ENCODE data around the gene SLC35F1. TPM values are rescaled to one million over a fixed set of nuclear protein-coding genes. Genes with fewer than 3 reads are reported as not detected.

SLC35F1 gene
- polyA plus RNA-seq, 1 donor: 5.1 TPM

- WGBS (ENCODE audit: insufficient coverage, low lambda C conversion rate): 0% methylated on average over 1 of the region's 2 CpGs
- Histone ChIP-seq H3K4me1 (ENCODE audit: control insufficient read depth, insufficient read depth, low read length) (no peaks in the 10 kb centered on the region), H3K27me3 (ENCODE audit: control insufficient read depth, insufficient read depth, low read length) (no peaks in the 10 kb centered on the region), H3K9me3 (ENCODE audit: control insufficient read depth, low read depth, low read length) (no peaks in the 10 kb centered on the region), H3K4me3 (ENCODE audit: low read length) (no peak overlapping the region), H3K27ac (ENCODE audit: low read length) (no peak overlapping the region), H3K36me3 (ENCODE audit: control insufficient read depth, insufficient read depth, low read length) (no peaks in the 10 kb centered on the region)
- peak; percentile 9 to 12 for DNase-seq
These were observed 69.1 kb downstream of the SLC35F1 start for GRCh38 chr6:117976030-117976651.

- Histone ChIP-seq H3K4me3 (ENCODE audit: low read length) (no peak overlapping the region), H3K36me3 (ENCODE audit: control insufficient read depth, insufficient read depth, low read length) (no peaks in the 10 kb centered on the region), H3K27ac (ENCODE audit: low read length) (no peak overlapping the region), H3K27me3 (ENCODE audit: control insufficient read depth, insufficient read depth, low read length) (no peaks in the 10 kb centered on the region), H3K9me3 (ENCODE audit: control insufficient read depth, low read depth, low read length) (no peaks in the 10 kb centered on the region), H3K4me1 (ENCODE audit: control insufficient read depth, insufficient read depth, low read length) (no peaks in the 10 kb centered on the region)
- DNase-seq: no peak
- WGBS (ENCODE audit: insufficient coverage, low lambda C conversion rate): no CpG with 5 or more reads among the region's 1 CpG
These were observed 78.9 kb downstream of the SLC35F1 start for GRCh38 chr6:117985916-117986315.

- Histone ChIP-seq H3K4me3 (ENCODE audit: low read length) (no peak overlapping the region), H3K36me3 (ENCODE audit: control insufficient read depth, insufficient read depth, low read length) (no peaks in the 10 kb centered on the region), H3K4me1 (ENCODE audit: control insufficient read depth, insufficient read depth, low read length) (no peaks in the 10 kb centered on the region), H3K27me3 (ENCODE audit: control insufficient read depth, insufficient read depth, low read length) (no peaks in the 10 kb centered on the region), H3K9me3 (ENCODE audit: control insufficient read depth, low read depth, low read length) (no peaks in the 10 kb centered on the region), H3K27ac (ENCODE audit: low read length) (no peak overlapping the region)
- DNase-seq: no peak
- 94% methylated on average over 3 of the region's 4 CpGs for WGBS (ENCODE audit: insufficient coverage, low lambda C conversion rate)
These were observed 79.3 kb downstream of the SLC35F1 start for GRCh38 chr6:117986396-117986795.

GRCh38 chr6:117989086-117989485 lies 82.0 kb downstream of the SLC35F1 start:
- Histone ChIP-seq H3K4me3 (ENCODE audit: low read length) (no peak overlapping the region), H3K27ac (ENCODE audit: low read length) (no peak overlapping the region), H3K27me3 (ENCODE audit: control insufficient read depth, insufficient read depth, low read length) (no peaks in the 10 kb centered on the region), H3K4me1 (ENCODE audit: control insufficient read depth, insufficient read depth, low read length) (no peaks in the 10 kb centered on the region), H3K9me3 (ENCODE audit: control insufficient read depth, low read depth, low read length) (no peaks in the 10 kb centered on the region), H3K36me3 (ENCODE audit: control insufficient read depth, insufficient read depth, low read length) (no peaks in the 10 kb centered on the region)
- 100% methylated on average over 1 of the region's 3 CpGs for WGBS (ENCODE audit: insufficient coverage, low lambda C conversion rate)
- no peak for DNase-seq

- no peaks in the 10 kb centered on the region for H3K4me1 ChIP-seq (ENCODE audit: control insufficient read depth, insufficient read depth, low read length)
- no peaks in the 10 kb centered on the region for H3K9me3 ChIP-seq (ENCODE audit: control insufficient read depth, low read depth, low read length)
- WGBS (ENCODE audit: insufficient coverage, low lambda C conversion rate): no CpG with 5 or more reads among the region's 1 CpG
- H3K27me3 ChIP-seq (ENCODE audit: control insufficient read depth, insufficient read depth, low read length): no peaks in the 10 kb centered on the region
- DNase-seq: no peak
- H3K27ac ChIP-seq (ENCODE audit: low read length): no peak overlapping the region
- H3K36me3 ChIP-seq (ENCODE audit: control insufficient read depth, insufficient read depth, low read length): no peaks in the 10 kb centered on the region
- no peak overlapping the region for H3K4me3 ChIP-seq (ENCODE audit: low read length)
These were observed 83.1 kb downstream of the SLC35F1 start for GRCh38 chr6:117990151-117990550.

GRCh38 chr6:117992856-117993255 lies 85.8 kb downstream of the SLC35F1 start:
- WGBS (ENCODE audit: insufficient coverage, low lambda C conversion rate): no CpG with 5 or more reads among the region's 1 CpG
- Histone ChIP-seq H3K4me1 (ENCODE audit: control insufficient read depth, insufficient read depth, low read length) (no peaks in the 10 kb centered on the region), H3K27me3 (ENCODE audit: control insufficient read depth, insufficient read depth, low read length) (no peaks in the 10 kb centered on the region), H3K27ac (ENCODE audit: low read length) (no peak overlapping the region), H3K9me3 (ENCODE audit: control insufficient read depth, low read depth, low read length) (no peaks in the 10 kb centered on the region), H3K36me3 (ENCODE audit: control insufficient read depth, insufficient read depth, low read length) (no peaks in the 10 kb centered on the region), H3K4me3 (ENCODE audit: low read length) (no peak overlapping the region)
- DNase-seq: no peak

- no peaks in the 10 kb centered on the region for H3K9me3 ChIP-seq (ENCODE audit: control insufficient read depth, low read depth, low read length)
- no CpG with 5 or more reads among the region's 5 CpGs for WGBS (ENCODE audit: insufficient coverage, low lambda C conversion rate)
- DNase-seq: peak in 1 of 2 donors; percentile 13
- H3K27me3 ChIP-seq (ENCODE audit: control insufficient read depth, insufficient read depth, low read length): no peaks in the 10 kb centered on the region
- no peak overlapping the region for H3K4me3 ChIP-seq (ENCODE audit: low read length)
- no peaks in the 10 kb centered on the region for H3K4me1 ChIP-seq (ENCODE audit: control insufficient read depth, insufficient read depth, low read length)
- H3K36me3 ChIP-seq (ENCODE audit: control insufficient read depth, insufficient read depth, low read length): no peaks in the 10 kb centered on the region
- H3K27ac ChIP-seq (ENCODE audit: low read length): no peak overlapping the region
These were observed 105.9 kb downstream of the SLC35F1 start for GRCh38 chr6:118012944-118013343.

- Histone ChIP-seq H3K4me1 (ENCODE audit: control insufficient read depth, insufficient read depth, low read length) (no peaks in the 10 kb centered on the region), H3K27ac (ENCODE audit: low read length) (no peak overlapping the region), H3K36me3 (ENCODE audit: control insufficient read depth, insufficient read depth, low read length) (no peaks in the 10 kb centered on the region), H3K4me3 (ENCODE audit: low read length) (no peak overlapping the region), H3K27me3 (ENCODE audit: control insufficient read depth, insufficient read depth, low read length) (no peaks in the 10 kb centered on the region), H3K9me3 (ENCODE audit: control insufficient read depth, low read depth, low read length) (no peaks in the 10 kb centered on the region)
- DNase-seq: no peak
- 100% methylated on average over 1 of the region's 2 CpGs for WGBS (ENCODE audit: insufficient coverage, low lambda C conversion rate)
These were observed 109.5 kb downstream of the SLC35F1 start for GRCh38 chr6:118016532-118016931.

- no peak for DNase-seq
- 60% methylated on average over 1 of the region's 2 CpGs for WGBS (ENCODE audit: insufficient coverage, low lambda C conversion rate)
- no peak overlapping the region for H3K4me3 ChIP-seq (ENCODE audit: low read length)
- H3K27me3 ChIP-seq (ENCODE audit: control insufficient read depth, insufficient read depth, low read length): no peaks in the 10 kb centered on the region
- no peaks in the 10 kb centered on the region for H3K4me1 ChIP-seq (ENCODE audit: control insufficient read depth, insufficient read depth, low read length)
- no peak overlapping the region for H3K27ac ChIP-seq (ENCODE audit: low read length)
- H3K9me3 ChIP-seq (ENCODE audit: control insufficient read depth, low read depth, low read length): no peaks in the 10 kb centered on the region
- no peaks in the 10 kb centered on the region for H3K36me3 ChIP-seq (ENCODE audit: control insufficient read depth, insufficient read depth, low read length)
These were observed 110.3 kb downstream of the SLC35F1 start for GRCh38 chr6:118017301-118017848.

GRCh38 chr6:118023771-118024170 lies 116.7 kb downstream of the SLC35F1 start:
- WGBS (ENCODE audit: insufficient coverage, low lambda C conversion rate): no CpG with 5 or more reads among the region's 3 CpGs
- H3K36me3 ChIP-seq (ENCODE audit: control insufficient read depth, insufficient read depth, low read length): no peaks in the 10 kb centered on the region
- H3K4me3 ChIP-seq (ENCODE audit: low read length): no peak overlapping the region
- no peaks in the 10 kb centered on the region for H3K27me3 ChIP-seq (ENCODE audit: control insufficient read depth, insufficient read depth, low read length)
- H3K27ac ChIP-seq (ENCODE audit: low read length): no peak overlapping the region
- H3K9me3 ChIP-seq (ENCODE audit: control insufficient read depth, low read depth, low read length): no peaks in the 10 kb centered on the region
- DNase-seq: no peak
- no peaks in the 10 kb centered on the region for H3K4me1 ChIP-seq (ENCODE audit: control insufficient read depth, insufficient read depth, low read length)

GRCh38 chr6:118029967-118030366 lies 122.9 kb downstream of the SLC35F1 start:
- H3K36me3 ChIP-seq (ENCODE audit: control insufficient read depth, insufficient read depth, low read length): no peaks in the 10 kb centered on the region
- DNase-seq: no peak
- WGBS (ENCODE audit: insufficient coverage, low lambda C conversion rate): no CpG with 5 or more reads among the region's 4 CpGs
- no peaks in the 10 kb centered on the region for H3K4me1 ChIP-seq (ENCODE audit: control insufficient read depth, insufficient read depth, low read length)
- no peaks in the 10 kb centered on the region for H3K9me3 ChIP-seq (ENCODE audit: control insufficient read depth, low read depth, low read length)
- no peaks in the 10 kb centered on the region for H3K27me3 ChIP-seq (ENCODE audit: control insufficient read depth, insufficient read depth, low read length)
- H3K27ac ChIP-seq (ENCODE audit: low read length): no peak overlapping the region
- no peak overlapping the region for H3K4me3 ChIP-seq (ENCODE audit: low read length)

All from large intestine (tissue), 3 donors.